GM19468 (cell line): Measurements from ENCODE around the gene OXA1L.
"Not testable (repeated sequence)": the region's sequence is repeated elsewhere in the genome, so short reads cannot be mapped to it uniquely, and the experiment has no call there.

Source experiments
- ATAC-seq: cut with Tn5 transposase; IDR thresholded peaks from one replicate; pipeline ENCODE4 v1.9.1; 2021; ENCODE audit warnings: mild to moderate bottlenecking, moderate library complexity, moderate number of reproducible peaks; ENCODE audit not compliant: unreplicated experiment; ENCODE audit errors: extremely low read depth

The OXA1L gene

GRCh38 chr14:22767323-22767589 lies 768 bp downstream of the OXA1L start:
- ATAC-seq: no peak

GRCh38 chr14:22768947-22769346 lies 2.5 kb downstream of the OXA1L start:
- no peak for ATAC-seq

- no peak for ATAC-seq
Observed at GRCh38 chr14:22769369-22769768, 2.9 kb downstream of the OXA1L start.

- no peak for ATAC-seq
Observed at GRCh38 chr14:22770481-22771187, 4.1 kb downstream of the OXA1L start.

GRCh38 chr14:22772725-22773124 lies 6.2 kb downstream of the OXA1L start:
- ATAC-seq: no peak

GRCh38 chr14:22773162-22774010 lies 6.9 kb downstream of the OXA1L start:
- no peak for ATAC-seq

- ATAC-seq: no peak
Observed at GRCh38 chr14:22774011-22774706, 7.7 kb downstream of the OXA1L start.

- no peak for ATAC-seq
Observed at GRCh38 chr14:22776215-22776614, 9.7 kb downstream of the OXA1L start.

- ATAC-seq: not testable (repeated sequence)
Observed at GRCh38 chr14:22776849-22777248, 10.4 kb downstream of the OXA1L start.

- ATAC-seq: no peak
Observed at GRCh38 chr14:22778084-22778483, 11.6 kb downstream of the OXA1L start.

GRCh38 chr14:22780105-22780679 lies 13.7 kb downstream of the OXA1L start:
- ATAC-seq: no peak

- no peak for ATAC-seq
Observed at GRCh38 chr14:22780941-22781300, 14.4 kb downstream of the OXA1L start.

- ATAC-seq: no peak
Observed at GRCh38 chr14:22781301-22781991, 15.0 kb downstream of the OXA1L start.

- no peak for ATAC-seq
Observed at GRCh38 chr14:22786685-22787084, 20.2 kb downstream of the OXA1L start.

GRCh38 chr14:22791301-22791700 lies 24.8 kb downstream of the OXA1L start:
- no peak for ATAC-seq

GRCh38 chr14:22792158-22792557 lies 25.7 kb downstream of the OXA1L start:
- no peak for ATAC-seq

- ATAC-seq: not testable (repeated sequence)
Observed at GRCh38 chr14:22793550-22793949, 27.1 kb downstream of the OXA1L start.

- no peak for ATAC-seq
Observed at GRCh38 chr14:22793976-22794375, 27.5 kb downstream of the OXA1L start.

- ATAC-seq: no peak
Observed at GRCh38 chr14:22794551-22794951, 28.1 kb downstream of the OXA1L start.

- ATAC-seq: no peak
Observed at GRCh38 chr14:22796087-22796707, 29.7 kb downstream of the OXA1L start.
